PFSK-1 (cell line): ENCODE results near the gene BCL2.

Source experiments
- FOXP2 ChIP-seq: optimal IDR thresholded peaks from 2 replicates; pipeline ENCODE3; 2011; ENCODE audit warnings: borderline replicate concordance, control low read depth, inconsistent platforms; ENCODE audit not compliant: insufficient read depth; ENCODE audit errors: extremely low read length, extremely low read depth
- POLR2AphosphoS5 ChIP-seq: IDR thresholded peaks from 2 replicates; pipeline ENCODE4 v1.6.1; 2012; ENCODE audit warnings: low read depth, mild to moderate bottlenecking, control low read depth, low read length, moderate library complexity
- REST ChIP-seq, 2 experiments: IDR thresholded peaks; 2 replicates each; pipeline versions ENCODE4 v1.6.1 to v1.8.0; 2011 to 2012; ENCODE audit warnings: low read depth in 2 of 2, low read length in 2 of 2, control low read depth in 1 of 2, inconsistent platforms in 1 of 2, mild to moderate bottlenecking in 1 of 2, moderate library complexity in 1 of 2; ENCODE audit not compliant: insufficient read depth in 1 of 2
- SIN3A ChIP-seq: IDR thresholded peaks from 2 replicates; pipeline ENCODE4 v1.6.1; 2012; ENCODE audit warnings: mild to moderate bottlenecking, low read length, moderate library complexity, borderline replicate concordance; ENCODE audit not compliant: insufficient read depth
- TAF1 ChIP-seq: IDR thresholded peaks from 2 replicates; pipeline ENCODE4 v1.6.1; 2012; ENCODE audit warnings: low read length, control low read depth, borderline replicate concordance; ENCODE audit not compliant: insufficient read depth

The BCL2 gene

GRCh38 chr18:63192885-63193349 lies 126.7 kb downstream of the BCL2 start:
- no peak for TF ChIP-seq POLR2AphosphoS5
- no peak for TF ChIP-seq TAF1
- TF ChIP-seq REST (IDR thresholded peaks at IDR 0.05; ENCODE audit: insufficient read depth in 1 of 2, low read depth in 2 of 2, low read length in 2 of 2) = no peak
- no peak for TF ChIP-seq FOXP2

- TF ChIP-seq POLR2AphosphoS5 (no peak), FOXP2 (no peak), REST (IDR thresholded peaks at IDR 0.05; ENCODE audit: insufficient read depth in 1 of 2, low read depth in 2 of 2, low read length in 2 of 2) (no peak), SIN3A (no peak), TAF1 (no peak)
Observed at GRCh38 chr18:63192126-63192884, 127.3 kb downstream of the BCL2 start.

GRCh38 chr18:63191413-63191812 lies 128.2 kb downstream of the BCL2 start:
- no peak for TF ChIP-seq FOXP2
- no peak for TF ChIP-seq REST (IDR thresholded peaks at IDR 0.05; ENCODE audit: insufficient read depth in 1 of 2, low read depth in 2 of 2, low read length in 2 of 2)
- TF ChIP-seq POLR2AphosphoS5 = no peak
- TF ChIP-seq SIN3A = no peak
- no peak for TF ChIP-seq TAF1

- TF ChIP-seq REST (IDR thresholded peaks at IDR 0.05; ENCODE audit: insufficient read depth in 1 of 2, low read depth in 2 of 2, low read length in 2 of 2) (no peak), TAF1 (no peak), FOXP2 (no peak), SIN3A (no peak), POLR2AphosphoS5 (no peak)
Observed at GRCh38 chr18:63189817-63190216, 129.8 kb downstream of the BCL2 start.

GRCh38 chr18:63189041-63189440 lies 130.5 kb downstream of the BCL2 start:
- TF ChIP-seq SIN3A = no peak
- TF ChIP-seq POLR2AphosphoS5 = no peak
- no peak for TF ChIP-seq REST (IDR thresholded peaks at IDR 0.05; ENCODE audit: insufficient read depth in 1 of 2, low read depth in 2 of 2, low read length in 2 of 2)
- no peak for TF ChIP-seq FOXP2
- no peak for TF ChIP-seq TAF1
